GM12892 (cell line): ENCODE results near the gene SSBP4.

Source experiments
- POLR2A ChIP-seq: IDR thresholded peaks from 2 replicates; pipeline ENCODE4 v1.6.1; 2011; ENCODE audit warnings: low read depth, low read length, control low read depth
- POLR2AphosphoS5 ChIP-seq: IDR thresholded peaks from 2 replicates; pipeline ENCODE4 v1.6.1; 2011; ENCODE audit warnings: low read depth, low read length, control low read depth
- TAF1 ChIP-seq: IDR thresholded peaks from 2 replicates; pipeline ENCODE4 v1.6.1; 2011; ENCODE audit warnings: low read depth, mild to moderate bottlenecking, control low read depth, low read length, borderline replicate concordance

GRCh38 chr19:18388100-18388959, 30.9 kb upstream of the SSBP4 start:
- TF ChIP-seq POLR2A (no peak), POLR2AphosphoS5 (no peak), TAF1 (no peak)
